Measurements from ENCODE around the gene PRRC2A.
"Not testable (repeated sequence)": the region's sequence is repeated elsewhere in the genome, so short reads cannot be mapped to it uniquely, and the experiment has no call there.

PRRC2A gene

DNA sequence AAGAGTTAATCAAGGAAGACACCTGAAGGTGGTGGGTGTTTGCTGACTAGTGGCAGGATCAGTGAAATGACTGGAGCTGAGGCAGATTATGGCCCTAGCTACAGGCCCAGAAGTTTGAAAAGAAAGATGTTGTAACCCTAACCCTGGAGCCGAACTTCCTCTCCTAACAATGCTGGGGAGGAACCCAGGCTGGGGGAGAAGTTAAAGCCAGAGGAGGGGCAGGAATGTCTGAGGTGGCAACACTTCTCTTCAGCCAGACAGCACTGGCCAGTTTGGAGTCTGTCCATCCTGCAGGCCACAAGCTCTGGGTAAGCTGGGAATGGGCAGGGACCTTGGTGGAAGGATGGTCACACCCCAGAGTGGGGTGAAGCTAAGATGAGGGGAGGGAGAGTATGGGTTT, 34.5 kb upstream of the PRRC2A start, which contains the start of gene LST1:
Gene LST1 (plus strand): TSS at position 270 of the 400 bp plus-strand sequence. CDS start 1,023 bp downstream, outside the sequence.
- peak in 1 of 2 donors; percentile 29 for DNase-seq

DNA sequence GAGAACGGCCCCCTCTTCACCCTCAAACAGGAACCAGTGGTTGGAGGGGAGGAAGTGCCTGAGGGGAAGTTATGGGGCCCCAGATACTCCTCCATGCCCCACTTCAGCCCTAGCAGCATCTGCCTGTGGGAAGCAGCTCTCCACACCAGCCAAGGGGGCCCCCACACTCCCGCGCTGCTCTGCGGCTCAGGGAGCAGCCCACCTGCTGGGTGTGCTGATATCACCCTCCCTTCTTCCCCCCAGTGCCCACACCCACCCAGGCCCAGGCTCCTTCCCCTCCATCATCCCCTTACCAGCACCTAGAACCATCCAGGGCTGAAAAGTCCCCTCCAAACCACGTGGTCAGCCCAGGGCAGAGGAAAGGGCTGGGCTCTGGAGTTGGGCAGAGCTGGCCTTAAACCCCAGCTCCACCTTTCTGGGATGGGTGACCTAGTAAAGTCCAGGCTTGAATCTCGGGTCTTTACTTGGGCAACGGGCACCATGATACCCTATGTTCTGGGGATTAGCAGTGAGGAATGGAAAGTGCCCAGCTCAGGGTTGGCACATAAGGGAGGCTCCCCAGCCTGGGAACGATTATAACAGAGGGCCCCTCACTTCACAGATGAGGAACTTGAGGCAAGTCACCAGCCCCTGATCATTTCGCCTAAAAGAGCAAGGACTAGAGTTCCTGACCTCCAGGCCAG, 33.8 kb upstream of the PRRC2A start:
- peak; percentile 54 to 58 for DNase-seq

DNA sequence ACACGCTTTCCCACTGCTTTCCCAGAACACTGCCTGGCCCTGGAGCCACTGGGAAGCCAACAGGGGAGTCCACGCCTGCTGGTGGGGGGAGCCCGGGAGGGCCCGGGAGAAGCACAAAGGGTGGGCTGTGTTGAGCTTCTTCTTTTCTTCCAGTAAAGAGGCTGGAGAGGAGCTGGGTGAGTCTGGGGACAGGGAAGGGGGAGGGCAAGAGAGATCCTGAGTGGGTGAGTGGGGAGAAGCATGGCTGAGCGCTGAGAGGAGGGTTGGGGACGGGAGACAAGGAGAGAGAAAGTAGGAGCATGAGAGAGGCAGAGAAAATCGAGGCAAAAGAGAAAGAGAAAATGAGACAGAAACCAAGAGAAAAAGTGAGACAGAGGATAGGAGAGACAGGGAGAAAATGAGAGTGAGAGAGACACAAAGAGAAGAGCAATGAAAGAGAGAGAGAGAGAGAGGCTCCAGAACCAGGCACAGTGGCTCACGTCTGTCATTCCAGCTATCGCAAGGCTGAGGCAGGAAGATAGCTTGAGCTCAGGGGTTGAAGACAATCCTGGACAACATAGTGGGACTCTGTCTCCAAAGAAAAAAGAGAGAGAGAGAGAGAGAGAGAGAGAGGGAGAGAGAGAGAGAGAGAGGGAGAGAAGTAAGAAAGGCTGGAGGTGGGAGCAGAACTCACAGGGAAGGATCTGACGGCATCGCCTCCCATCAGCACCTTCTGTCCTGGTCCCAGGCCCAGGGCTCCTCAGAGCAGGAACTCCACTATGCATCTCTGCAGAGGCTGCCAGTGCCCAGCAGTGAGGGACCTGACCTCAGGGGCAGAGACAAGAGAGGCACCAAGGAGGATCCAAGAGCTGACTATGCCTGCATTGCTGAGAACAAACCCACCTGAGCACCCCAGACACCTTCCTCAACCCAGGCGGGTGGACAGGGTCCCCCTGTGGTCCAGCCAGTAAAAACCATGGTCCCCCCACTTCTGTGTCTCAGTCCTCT, 32.4 kb upstream of the PRRC2A start:
- peak in 1 of 2 donors; percentile 24 for DNase-seq

DNA sequence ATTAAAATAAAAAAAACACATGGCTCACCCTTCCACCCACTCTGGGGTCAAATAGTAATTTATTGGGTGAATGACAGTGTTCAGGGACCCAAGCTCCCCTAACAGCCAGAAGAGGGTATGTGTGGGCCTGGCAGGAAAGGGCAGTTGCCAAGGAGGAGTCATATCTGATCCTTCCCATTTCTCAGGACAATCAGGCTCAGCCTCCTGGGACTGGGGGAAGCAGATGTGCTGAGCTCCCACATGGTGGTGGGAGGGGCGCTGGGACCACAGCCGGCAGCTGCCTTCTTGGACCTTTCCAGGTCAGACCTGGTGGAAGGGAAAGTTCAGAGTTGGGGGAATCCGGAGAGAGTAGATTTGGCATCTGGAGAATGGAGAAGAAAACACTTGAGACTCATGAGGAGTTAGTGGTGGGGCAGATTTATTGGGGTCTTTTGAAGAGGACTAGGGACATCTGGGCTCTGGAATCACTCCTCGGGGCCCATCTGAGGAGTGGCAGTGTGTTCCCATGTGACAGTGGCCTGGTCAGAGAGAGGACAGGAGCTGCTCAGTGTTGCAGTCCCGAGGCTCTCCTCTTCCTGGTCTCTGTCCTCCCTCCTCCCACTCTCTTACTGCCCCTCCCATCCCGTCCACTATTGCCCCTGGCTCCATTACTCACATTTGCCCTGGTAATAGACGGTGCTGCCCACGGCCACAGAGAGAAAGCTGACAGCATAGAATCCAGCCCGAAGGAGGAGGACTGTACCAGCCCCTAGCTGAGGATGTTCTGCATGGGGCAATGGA, 31.5 kb upstream of the PRRC2A start:
- DNase-seq = no peak

DNA sequence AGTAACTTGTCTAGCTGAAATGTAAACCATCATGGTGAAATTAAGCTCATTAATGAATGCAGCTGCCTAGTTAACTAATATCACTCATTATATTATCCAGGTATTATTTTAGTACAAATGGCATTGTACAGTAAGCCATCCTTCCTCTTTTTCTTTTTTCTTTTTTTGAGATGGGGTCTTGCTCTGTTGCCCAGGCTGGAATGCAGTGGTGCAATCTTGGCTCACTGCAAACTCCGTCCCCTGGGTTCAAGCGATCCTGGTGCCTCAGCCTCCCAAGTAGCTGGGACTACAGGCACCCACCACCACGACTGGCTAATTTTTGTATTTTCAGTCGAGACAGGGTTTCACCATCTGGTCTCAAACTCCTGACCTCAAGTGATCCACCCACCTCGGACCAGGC, 29.8 kb upstream of the PRRC2A start:
- not testable (repeated sequence) for DNase-seq

DNA sequence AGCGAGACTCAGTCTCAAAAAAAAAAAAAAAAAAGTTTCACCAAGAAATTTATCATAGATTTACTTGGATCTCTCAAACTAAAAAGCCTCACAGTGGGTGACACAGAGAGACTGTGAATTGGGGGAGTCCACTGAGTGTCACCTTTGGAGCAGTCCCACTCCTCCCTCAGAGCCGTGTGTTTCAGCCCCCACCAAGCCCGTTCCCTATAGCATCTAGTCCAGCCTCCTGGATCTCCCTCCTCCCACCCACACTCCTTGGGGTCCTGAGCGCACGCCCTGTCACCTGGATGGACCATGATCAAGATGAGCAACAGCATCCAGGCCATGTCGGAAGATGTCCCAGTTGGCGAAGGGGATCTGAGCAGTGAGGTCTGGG, 28.1 kb upstream of the PRRC2A start:
- no peak for DNase-seq

DNA sequence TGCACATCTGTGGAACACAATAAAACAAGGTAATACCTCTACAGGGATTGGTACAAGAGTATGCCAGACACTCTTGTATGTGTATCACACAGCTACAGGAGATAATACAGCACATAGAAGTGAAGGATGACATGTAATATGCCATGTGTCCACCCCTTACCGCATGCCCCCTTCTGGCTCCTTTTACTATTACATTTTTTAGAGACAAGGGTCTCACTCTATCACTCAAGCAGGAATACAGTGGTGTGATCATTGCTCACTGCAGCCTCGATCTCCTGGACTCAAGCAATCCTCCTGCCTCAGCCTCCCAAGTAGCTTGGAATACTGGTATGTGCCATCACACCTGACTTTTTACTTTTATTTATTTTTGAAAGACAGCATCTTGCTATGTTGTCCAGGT, 23.5 kb upstream of the PRRC2A start:
- DNase-seq = peak; percentile 66 to 87

- no peak for DNase-seq
Measured at GRCh38 chr6:31607317-31607716, 13.2 kb upstream of the PRRC2A start.

- no peak for DNase-seq
Measured at GRCh38 chr6:31609519-31610406, 10.8 kb upstream of the PRRC2A start.

- no peak for DNase-seq
Measured at GRCh38 chr6:31610968-31611367, 9.5 kb upstream of the PRRC2A start.

- DNase-seq = peak in 1 of 2 donors; percentile 34
Measured at GRCh38 chr6:31614075-31614619, 6.4 kb upstream of the PRRC2A start.

DNA sequence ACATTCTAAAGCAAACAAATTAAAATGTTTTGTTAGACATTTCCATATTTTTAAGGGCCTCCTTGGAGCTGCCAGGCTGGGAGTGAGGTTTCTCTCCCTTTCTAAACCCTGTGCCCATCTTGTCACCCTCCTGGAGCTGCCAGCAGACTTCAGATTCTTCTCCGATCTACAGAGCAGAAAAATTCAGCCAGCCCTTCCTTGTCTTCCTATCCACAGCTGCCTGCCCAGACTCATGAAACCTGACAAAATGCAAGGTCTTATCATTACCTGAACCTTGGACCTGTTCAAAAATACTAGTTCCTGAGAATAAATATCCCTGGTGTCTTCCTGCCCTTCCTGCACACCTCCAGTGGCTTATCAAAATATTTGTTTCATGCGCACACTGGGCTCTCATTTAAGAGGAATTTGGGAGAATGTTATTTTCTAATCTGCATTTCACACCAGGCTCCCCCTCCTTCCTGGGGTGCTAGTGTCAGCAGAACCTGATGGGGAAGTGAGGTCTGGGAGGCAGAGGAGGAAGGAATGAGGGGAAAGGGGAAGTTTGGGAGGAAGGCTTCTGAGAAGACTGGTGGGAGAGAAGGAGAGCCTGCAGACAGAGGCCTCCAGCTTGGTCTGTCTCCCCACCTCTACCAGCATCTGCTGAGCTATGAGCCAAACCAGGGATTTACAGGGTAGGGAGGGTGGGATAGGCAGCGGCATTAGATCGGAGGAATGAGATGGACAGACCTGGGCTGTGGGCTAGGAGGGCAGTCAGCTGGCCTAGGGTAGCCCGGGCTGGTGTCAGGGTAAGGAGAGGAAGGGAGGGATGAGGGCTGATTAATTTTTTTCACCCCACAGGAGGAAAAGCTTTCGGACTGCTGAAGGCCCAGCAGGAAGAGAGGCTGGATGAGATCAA, 5.6 kb upstream of the PRRC2A start, which contains the start of gene AIF1:
Gene AIF1 (plus strand): TSS at position 551 of the 895 bp plus-strand sequence. CDS start 96 bp downstream, at position 647.
- peak in 1 of 2 donors; percentile 30 for DNase-seq

DNA sequence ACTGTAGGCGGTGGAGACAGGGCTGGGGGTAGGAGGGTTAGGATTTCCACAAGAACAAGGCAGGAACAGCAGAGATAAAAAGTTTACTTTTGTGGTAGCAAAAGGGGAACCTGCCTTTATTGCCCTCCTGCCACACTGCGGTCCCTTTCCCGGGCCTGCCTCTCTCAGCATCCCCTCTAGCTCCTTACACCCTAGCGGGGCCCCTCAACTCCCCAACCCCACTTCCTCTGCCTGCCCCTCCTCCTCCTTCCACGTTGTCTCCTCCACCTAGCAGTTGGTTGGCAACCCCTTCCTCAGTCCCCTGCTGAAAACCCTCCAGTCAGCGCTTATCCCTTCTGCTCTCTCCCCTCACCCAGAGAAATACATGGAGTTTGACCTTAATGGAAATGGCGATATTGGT, 4.8 kb upstream of the PRRC2A start:
- peak in 1 of 2 donors; percentile 25 for DNase-seq

DNA sequence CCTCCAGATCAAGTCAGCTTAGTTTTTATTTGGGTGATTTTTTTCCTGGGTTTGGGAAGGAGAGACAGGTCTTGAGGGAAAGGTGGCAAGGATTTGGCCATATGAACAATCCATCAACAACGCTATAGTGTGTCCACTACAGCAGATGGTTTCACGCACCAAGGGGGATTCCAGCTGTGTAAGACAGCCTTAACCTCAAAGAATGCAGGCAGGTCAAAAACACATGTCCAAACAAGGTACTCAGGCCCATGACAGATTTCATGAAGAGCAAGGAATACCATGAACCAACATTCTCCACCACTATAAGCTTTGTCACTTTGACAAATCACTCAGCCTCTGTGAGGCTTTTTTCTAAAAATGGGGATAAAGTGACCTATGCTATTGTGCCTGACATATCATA, 3.5 kb upstream of the PRRC2A start:
- DNase-seq = no peak

DNA sequence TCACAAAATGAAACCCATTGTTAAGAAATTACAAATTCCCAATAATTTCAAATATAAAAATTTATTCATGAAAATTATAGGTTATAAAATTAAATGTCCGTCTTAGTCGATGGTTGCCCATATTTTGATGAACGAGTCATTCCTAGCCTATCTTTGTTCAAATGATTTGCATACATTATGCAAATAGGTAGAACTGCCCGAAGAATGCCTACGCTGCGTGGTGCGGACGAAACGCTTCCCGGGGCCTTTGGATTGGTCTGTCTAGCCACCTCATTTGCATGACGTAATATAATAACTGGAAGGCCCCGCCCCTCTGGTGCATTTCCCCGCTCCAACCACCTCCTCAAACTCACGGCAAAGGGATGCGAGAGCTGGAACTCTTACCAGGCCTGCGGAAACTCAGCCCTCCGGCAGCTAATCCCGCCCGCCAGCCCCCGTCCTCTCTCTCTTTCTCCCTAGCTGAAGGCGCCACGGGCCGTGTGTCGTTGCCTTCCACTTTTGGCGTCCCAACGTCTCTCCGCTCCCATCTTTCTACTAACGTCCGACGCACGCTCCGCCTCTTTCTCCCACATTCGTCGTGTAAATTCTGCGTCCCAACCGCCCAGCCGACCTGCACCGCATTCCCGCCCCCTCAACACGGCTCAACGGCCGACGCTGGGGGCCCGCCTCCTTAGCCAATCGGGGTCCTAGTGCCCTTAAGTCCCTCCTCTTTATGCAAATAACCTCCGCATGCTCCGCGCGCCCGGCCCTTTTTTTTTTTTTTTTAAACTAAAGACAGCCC, 520 bp upstream of the PRRC2A start:
- peak; percentile 98 to 99 for DNase-seq

DNA sequence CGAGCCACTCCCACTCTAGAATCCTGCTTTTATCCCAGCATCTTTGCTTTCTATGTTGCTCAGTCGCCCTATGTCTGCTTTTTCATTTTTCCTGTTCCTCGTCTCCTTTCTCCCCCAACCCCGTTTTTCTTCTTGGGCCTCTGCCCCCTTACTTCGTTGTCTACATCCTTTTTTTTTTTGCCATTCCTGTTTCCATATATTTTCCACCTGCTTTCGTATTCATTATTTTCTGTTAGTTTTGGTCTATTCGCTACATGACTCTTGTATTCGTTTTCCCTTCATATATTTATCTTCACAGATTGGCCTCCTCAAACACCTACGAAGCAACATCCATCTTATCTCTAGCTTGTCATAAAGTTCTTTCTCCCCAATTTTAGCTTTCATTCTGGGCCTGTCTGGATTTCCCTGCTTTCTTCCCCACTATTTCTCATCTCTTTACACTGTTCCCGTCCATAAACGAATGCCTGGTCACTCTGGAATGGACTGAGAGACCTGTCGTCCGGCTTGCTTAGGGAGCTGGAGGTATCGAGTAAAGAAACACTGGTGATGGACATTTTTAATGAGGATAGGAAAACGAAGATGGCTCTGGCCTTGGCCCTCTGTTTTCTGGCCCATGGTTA, 915 bp downstream of the PRRC2A start:
- no peak for DNase-seq

DNA sequence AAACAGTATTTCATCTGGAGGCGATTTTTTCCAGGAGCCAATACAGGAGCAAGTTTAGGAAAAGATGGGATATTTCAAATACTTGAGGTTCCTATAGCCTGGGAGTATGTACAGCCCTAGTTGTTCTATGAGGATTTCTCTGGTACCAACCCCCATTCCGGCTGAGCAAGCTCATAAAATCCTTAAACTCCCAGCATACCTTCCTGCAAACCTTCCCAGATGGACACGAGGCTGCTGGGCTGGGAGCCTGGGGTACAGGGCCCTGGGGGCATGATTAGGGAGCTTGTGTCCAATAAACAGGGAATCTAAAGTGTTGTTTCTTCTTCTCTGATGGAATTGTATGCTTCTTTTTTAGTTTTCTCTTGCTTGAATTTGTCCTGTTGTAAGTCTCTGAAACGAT, 1.5 kb downstream of the PRRC2A start:
- no peak for DNase-seq

GRCh38 chr6:31622684-31623091, 2.2 kb downstream of the PRRC2A start:
- no peak for DNase-seq

DNA sequence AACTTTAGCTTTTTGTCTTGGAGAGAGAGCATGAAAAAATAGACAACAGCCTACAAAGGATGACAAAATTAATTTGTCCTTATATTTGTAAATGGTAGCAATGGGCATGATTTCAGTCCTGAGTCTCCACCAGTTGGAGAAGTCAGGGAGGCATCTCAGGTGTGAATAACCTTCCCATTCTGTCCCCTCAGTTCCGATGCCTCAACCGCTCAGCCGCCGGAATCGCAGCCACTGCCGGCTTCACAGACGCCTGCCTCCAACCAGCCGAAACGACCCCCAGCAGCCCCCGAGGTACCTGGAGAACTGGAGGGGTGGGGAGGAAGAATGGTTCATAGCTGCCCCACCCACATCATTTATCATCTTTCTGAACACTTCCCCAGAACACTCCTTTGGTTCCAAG, 3.6 kb downstream of the PRRC2A start:
- no peak for DNase-seq
